Upper lobe of left lung (tissue), 4 donors: Measurements from ENCODE around the gene MASP1.

Source experiments
- EP300 ChIP-seq, 4 donors: sonication (generic); formaldehyde crosslinking; IDR thresholded peaks; one replicate each; pipeline ENCODE4 v1.5.1; 2017; ENCODE audit warnings: antibody characterized with exemption in 4 of 4, control low read depth in 2 of 4
- POLR2A ChIP-seq, 4 donors: fragments of 450-650 bp; IDR thresholded peaks; one replicate each; pipeline ENCODE4 v1.5.1; 2016 to 2017; ENCODE audit warnings: antibody characterized with exemption in 4 of 4, mild to moderate bottlenecking in 2 of 4
- POLR2AphosphoS5 ChIP-seq, 2 donors: sonication (generic); formaldehyde crosslinking; IDR thresholded peaks; one replicate each; pipeline ENCODE4 v1.5.1; 2017; ENCODE audit warnings: antibody characterized with exemption in 2 of 2
- TF ChIP-seq, protein P1 (sequence below), 6 experiments: fragments of 450-650 bp in 4 of 6; fragments of 200-600 bp in 2 of 6; sonication (generic) in 2 of 6; IDR thresholded peaks; one replicate each; pipeline ENCODE4 v1.5.1; 2016 to 2019; ENCODE audit warnings: antibody characterized with exemption in 6 of 6

DNA sequence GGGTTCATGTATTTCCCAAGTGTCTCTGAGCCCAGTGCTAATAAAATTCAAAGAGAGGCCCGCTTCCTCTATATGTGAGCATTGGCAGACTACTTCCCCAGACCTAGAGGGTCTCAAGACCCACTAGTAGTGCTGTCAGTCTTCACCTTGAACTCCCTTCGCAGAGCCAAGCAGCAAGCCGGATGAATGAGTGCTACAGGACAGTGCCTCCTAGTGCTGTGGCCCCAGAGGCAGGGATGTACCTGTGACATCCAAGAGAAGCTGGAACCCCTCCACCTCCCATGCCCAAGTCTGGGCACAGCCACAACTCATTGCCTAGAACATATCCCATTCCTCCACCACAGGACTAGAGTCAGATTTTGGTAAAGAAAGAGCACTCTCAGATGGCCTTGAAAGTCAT lies 37.2 kb upstream of the MASP1 start:
- no peak for TF ChIP-seq POLR2A (IDR thresholded peaks at IDR 0.05)
- TF ChIP-seq, protein P1, sequence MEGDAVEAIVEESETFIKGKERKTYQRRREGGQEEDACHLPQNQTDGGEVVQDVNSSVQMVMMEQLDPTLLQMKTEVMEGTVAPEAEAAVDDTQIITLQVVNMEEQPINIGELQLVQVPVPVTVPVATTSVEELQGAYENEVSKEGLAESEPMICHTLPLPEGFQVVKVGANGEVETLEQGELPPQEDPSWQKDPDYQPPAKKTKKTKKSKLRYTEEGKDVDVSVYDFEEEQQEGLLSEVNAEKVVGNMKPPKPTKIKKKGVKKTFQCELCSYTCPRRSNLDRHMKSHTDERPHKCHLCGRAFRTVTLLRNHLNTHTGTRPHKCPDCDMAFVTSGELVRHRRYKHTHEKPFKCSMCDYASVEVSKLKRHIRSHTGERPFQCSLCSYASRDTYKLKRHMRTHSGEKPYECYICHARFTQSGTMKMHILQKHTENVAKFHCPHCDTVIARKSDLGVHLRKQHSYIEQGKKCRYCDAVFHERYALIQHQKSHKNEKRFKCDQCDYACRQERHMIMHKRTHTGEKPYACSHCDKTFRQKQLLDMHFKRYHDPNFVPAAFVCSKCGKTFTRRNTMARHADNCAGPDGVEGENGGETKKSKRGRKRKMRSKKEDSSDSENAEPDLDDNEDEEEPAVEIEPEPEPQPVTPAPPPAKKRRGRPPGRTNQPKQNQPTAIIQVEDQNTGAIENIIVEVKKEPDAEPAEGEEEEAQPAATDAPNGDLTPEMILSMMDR (IDR thresholded peaks at IDR 0.05), result no peak
- TF ChIP-seq POLR2AphosphoS5 (IDR thresholded peaks at IDR 0.05), result no peak
- TF ChIP-seq EP300 (IDR thresholded peaks at IDR 0.05), result no peak
